GM21515 (cell line): ENCODE results near the gene PCDHA11.
"Not testable (repeated sequence)": the region's sequence is repeated elsewhere in the genome, so short reads cannot be mapped to it uniquely, and the experiment has no call there.

Experiments used
- ATAC-seq: cut with Tn5 transposase; IDR thresholded peaks from one replicate; pipeline ENCODE4 v1.9.1; 2021; ENCODE audit not compliant: unreplicated experiment

The PCDHA11 gene

GRCh38 chr5:140868721-140869554, at the start of gene PCDHA11:
Gene PCDHA11 (plus strand): TSS chr5:140868957. CDS start chr5:140869104, 147 bp downstream.
- ATAC-seq = no peak

- no peak for ATAC-seq
These were observed 47.1 kb upstream of the PCDHA11 start, which contains the start of gene PCDHA5 for GRCh38 chr5:140821375-140822280. Gene PCDHA5 (plus strand): TSS chr5:140821613.

- no peak for ATAC-seq
These were observed 46.5 kb upstream of the PCDHA11 start for GRCh38 chr5:140822281-140822629.

- ATAC-seq = not testable (repeated sequence)
These were observed 45.8 kb upstream of the PCDHA11 start for GRCh38 chr5:140822969-140823368.

- ATAC-seq = no peak
These were observed 45.3 kb upstream of the PCDHA11 start for GRCh38 chr5:140823475-140823874.

GRCh38 chr5:140827704-140828361, 40.9 kb upstream of the PCDHA11 start, which contains the start of gene PCDHA6:
Gene PCDHA6 (plus strand): TSS chr5:140827960. CDS start chr5:140828092, 132 bp downstream.
- ATAC-seq = no peak

GRCh38 chr5:140828362-140828737, 40.4 kb upstream of the PCDHA11 start:
- ATAC-seq = no peak

GRCh38 chr5:140829511-140830501, 39.0 kb upstream of the PCDHA11 start:
- not testable (repeated sequence) for ATAC-seq

GRCh38 chr5:140833993-140834392, 34.8 kb upstream of the PCDHA11 start, which contains the start of gene PCDHA7:
Gene PCDHA7 (plus strand): TSS chr5:140834269. CDS start chr5:140834384, 115 bp downstream.
- no peak for ATAC-seq

- not testable (repeated sequence) for ATAC-seq
These were observed 34.2 kb upstream of the PCDHA11 start for GRCh38 chr5:140834439-140835008.

- no peak for ATAC-seq
These were observed 32.9 kb upstream of the PCDHA11 start for GRCh38 chr5:140835622-140836510.

- ATAC-seq = no peak
These were observed 27.5 kb upstream of the PCDHA11 start, which contains the start of gene PCDHA8 for GRCh38 chr5:140840978-140841962. Gene PCDHA8 (plus strand): TSS chr5:140841187. CDS start chr5:140841322, 135 bp downstream.

GRCh38 chr5:140842798-140843733, 25.7 kb upstream of the PCDHA11 start:
- ATAC-seq = no peak

GRCh38 chr5:140848139-140849102, 20.3 kb upstream of the PCDHA11 start, which contains the start of gene PCDHA9:
Gene PCDHA9 (plus strand): TSS chr5:140848382. CDS start chr5:140848496, 114 bp downstream.
- not testable (repeated sequence) for ATAC-seq
